GM21423 (cell line): Measurements from ENCODE around the gene ANXA6.

Experiments used
- ATAC-seq: cut with Tn5 transposase; IDR thresholded peaks from one replicate; pipeline ENCODE4 v1.9.1; 2021; ENCODE audit warnings: mild to moderate bottlenecking, moderate library complexity; ENCODE audit not compliant: unreplicated experiment

The ANXA6 gene

DNA sequence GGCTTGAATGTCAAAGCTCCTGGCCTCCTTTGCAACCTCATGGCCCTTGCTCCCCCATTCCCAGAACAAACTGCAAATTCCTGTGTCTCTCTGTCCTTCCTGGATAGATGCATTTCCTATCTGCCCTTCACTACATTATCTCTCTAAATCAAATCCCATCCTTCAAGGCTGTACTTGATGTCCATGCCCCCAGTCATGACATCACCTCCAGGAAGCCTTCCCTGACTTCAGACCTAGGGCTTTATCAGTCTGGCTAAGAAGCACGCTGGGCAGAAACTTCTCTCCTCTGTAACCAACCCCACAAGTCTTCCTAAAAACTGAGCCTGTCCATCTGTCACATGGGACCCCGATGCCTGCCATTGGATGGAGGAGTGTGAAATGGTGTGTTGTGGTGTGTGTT lies 51.1 kb downstream of the ANXA6 start:
- ATAC-seq = no peak

GRCh38 chr5:151106043-151106442 lies 51.5 kb downstream of the ANXA6 start:
- no peak for ATAC-seq

DNA sequence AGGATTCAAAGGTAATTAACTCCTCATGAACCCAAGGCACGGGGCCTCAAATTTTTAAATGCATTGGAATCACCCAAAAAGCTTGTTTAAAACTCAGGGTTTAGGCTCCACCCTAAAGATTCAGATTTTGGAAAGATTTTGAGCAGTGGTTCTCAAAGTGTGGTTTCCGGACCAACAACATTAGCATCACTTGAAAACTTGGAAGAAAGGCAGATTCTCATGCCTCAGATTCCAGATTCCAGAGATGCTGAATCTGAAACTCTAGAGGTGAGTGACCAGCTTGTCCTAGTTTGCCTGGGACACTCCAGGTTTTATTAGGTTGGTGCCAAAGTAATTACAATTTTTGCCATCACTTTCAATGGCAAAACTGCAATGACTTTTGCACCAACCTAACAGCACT lies 52.0 kb downstream of the ANXA6 start:
- ATAC-seq = no peak

GRCh38 chr5:151104795-151105194 lies 52.8 kb downstream of the ANXA6 start:
- no peak for ATAC-seq

- ATAC-seq = no peak
These were observed 55.8 kb downstream of the ANXA6 start for GRCh38 chr5:151101746-151102145.

- no peak for ATAC-seq
These were observed 56.4 kb downstream of the ANXA6 start for GRCh38 chr5:151101151-151101550.

GRCh38 chr5:151100681-151101080 lies 56.9 kb downstream of the ANXA6 start:
- ATAC-seq = no peak

DNA sequence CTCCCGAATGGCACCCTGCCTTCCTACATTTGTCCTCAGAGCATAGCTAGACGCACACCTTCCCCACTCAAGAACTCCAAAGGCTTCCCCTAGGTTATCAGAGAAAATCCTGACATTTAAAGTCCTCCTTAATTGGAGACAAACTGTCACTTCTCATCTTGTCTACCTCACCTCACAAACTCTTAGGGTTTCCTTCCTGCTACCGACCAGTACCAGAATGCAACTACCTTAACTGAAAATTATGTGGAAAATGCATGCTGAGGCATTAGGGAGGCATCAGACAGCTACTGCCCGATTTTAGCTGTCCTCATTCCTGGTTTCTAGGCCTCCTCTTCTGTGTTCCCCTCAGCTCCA lies 58.8 kb downstream of the ANXA6 start:
- no peak for ATAC-seq

DNA sequence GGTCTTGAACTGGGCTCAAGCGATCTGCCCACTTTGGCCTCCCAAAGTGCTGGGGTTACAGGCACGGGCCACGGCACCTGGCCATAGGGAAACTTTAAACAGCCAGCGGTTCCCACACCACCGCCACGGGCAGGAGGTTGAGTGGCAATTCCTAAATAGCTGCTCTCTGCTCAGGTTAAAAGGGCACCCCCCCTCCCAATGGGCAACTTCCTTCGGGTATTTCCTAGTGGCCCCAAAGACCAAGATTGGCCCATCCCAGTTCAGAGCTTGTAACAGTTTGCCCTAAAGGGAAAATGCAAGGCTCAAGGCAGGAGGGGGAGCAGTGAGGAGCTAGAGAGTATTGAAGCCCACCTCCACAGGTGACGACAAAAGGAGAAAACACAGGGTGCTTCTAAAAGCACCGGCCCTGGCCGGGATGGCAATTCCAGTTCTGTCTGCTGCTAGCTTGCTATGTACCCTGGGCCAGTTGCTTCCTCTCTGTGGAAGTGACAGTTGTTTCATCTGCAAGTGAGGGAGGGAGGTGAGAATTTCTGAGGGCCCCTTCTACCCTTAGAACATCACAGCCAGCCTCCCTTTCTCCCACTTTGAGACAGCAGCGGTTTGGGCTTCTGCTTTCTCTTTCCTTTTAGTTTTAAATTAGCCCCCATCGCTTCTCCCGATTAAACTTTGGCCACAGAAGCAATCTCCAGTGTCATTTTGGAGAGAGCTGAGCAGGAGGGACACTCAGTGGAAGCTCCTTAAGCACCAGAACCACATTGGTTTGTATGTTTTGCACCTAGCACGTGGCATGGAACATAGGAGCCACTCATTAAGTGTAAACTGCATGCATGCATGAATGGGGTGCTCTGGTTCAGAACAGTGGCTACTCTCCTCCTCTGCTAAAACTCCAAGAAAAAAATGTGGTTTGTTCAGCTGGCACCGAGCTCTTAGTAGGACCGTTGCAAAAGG lies 59.5 kb downstream of the ANXA6 start:
- ATAC-seq = peak; percentile 44

DNA sequence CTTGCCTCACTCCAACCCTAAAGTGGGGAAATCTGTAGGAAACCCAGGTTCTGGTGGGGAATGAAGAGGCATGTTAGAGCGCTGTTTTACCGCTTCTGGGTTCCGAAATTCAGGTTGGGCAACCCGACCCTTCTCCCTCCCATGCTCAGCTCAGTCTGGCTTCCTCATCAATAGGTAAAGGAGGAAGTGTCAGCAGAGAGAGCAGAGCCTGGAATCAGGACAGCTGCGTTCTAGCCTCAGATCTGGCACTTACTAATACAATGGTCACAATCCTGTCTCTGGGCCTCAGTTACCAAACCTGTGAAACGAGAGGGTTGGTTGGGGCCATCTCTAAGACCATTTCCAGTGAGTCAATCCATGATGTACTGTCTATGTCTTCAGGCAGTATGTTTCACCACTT lies 60.5 kb downstream of the ANXA6 start:
- no peak for ATAC-seq

GRCh38 chr5:151096001-151096373 lies 61.6 kb downstream of the ANXA6 start:
- no peak for ATAC-seq

DNA sequence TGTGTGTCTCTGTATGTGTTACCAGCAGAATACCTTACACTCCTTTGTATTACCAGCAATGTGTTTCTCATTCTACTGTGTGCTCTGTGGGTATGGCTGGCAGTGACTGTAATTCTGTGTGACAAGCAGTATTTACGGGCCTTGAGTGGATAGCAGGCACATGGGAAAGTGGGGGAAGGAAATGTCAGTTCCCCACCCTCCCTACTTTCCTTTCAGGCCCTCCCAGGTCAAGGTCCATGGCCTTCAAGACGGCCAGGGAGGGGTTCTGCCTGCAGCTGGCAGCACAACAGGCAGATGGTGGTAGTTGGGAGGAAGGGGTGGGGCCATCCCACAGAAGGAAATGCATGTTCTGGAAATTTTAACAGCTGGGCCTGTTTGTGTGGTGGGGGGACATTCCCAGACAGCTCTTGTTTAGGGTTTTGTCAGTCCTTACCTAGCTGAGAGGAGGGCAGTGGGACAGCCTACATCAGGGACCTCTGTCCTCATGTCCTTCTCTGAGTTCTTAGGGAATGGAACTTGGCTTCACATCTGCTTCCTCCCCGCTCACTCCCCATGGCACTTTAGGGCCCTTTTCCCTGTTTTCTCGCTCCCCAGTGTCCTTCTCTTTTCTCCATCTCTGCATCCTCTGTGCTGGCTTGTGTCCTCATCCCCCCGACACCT lies 62.1 kb downstream of the ANXA6 start:
- no peak for ATAC-seq

- no peak for ATAC-seq
These were observed 62.7 kb downstream of the ANXA6 start for GRCh38 chr5:151094852-151095245.

GRCh38 chr5:151094030-151094851 lies 63.3 kb downstream of the ANXA6 start:
- ATAC-seq = peak; percentile 62

DNA sequence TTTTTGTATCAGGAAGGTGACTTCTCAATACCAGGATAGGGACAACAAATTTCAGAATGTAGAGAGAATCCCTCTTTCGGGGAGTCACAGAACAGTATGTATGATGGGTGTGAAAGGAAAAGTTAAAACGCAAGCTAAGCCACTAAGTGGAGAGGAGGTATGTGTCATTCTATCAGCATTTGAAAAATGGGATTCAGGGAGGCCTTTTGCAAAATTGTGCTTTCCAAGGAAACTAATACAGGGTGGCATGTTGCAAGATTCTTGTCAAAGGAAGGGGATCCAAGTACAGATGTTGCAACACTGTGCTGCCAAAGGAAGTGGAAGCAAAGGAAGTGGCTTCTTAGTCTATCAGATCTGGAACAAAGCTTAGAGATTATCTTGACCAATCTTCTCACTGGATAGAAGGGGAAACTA lies 64.1 kb downstream of the ANXA6 start:
- peak; percentile 5 for ATAC-seq

- no peak for ATAC-seq
These were observed 64.8 kb downstream of the ANXA6 start for GRCh38 chr5:151092762-151093161.

- ATAC-seq = no peak
These were observed 67.9 kb downstream of the ANXA6 start for GRCh38 chr5:151089726-151090125.

- ATAC-seq = no peak
These were observed 68.6 kb downstream of the ANXA6 start for GRCh38 chr5:151088986-151089385.

DNA sequence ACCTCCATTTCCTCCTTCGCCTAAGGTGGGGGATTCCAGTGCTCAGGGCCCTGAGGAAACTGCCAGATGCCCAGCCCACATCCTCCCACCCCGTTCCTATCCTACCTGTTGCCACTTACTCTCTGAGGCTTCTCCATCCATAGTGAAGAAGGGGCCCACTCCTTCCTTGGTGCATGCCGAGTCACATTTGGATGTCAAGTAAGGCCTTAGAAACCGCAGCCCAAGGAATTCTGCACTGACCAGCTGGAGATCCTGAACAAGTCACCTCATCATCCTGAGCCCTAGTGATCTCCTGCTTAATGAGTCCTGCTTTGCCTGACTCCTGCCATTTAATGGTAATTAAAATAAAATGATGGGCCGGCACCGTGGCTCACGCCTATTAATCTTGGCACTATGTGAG lies 70.1 kb downstream of the ANXA6 start:
- no peak for ATAC-seq

DNA sequence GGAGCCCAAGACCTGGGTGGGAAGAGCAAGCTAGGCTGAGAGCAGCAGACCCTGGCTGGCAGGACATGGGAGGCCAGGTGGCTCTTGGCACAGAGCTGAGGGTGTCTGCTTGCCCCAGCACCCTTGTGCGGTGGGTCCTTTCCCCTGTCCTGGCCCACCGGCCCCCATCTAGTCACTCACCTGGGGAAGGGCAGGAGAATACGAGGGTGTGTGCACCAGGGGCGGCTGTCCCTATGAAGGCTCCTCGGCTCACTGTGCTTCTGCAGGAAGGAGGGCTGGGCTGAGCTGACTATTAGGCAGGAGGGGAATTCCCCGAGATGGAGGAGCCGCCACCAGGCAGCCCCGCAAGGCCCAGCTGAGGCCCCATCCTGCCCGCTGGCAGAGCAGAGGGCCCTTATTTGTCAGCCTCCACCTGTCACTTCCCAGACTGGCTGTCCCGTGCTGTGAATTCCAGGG lies 70.6 kb downstream of the ANXA6 start:
- ATAC-seq = peak; percentile 76

DNA sequence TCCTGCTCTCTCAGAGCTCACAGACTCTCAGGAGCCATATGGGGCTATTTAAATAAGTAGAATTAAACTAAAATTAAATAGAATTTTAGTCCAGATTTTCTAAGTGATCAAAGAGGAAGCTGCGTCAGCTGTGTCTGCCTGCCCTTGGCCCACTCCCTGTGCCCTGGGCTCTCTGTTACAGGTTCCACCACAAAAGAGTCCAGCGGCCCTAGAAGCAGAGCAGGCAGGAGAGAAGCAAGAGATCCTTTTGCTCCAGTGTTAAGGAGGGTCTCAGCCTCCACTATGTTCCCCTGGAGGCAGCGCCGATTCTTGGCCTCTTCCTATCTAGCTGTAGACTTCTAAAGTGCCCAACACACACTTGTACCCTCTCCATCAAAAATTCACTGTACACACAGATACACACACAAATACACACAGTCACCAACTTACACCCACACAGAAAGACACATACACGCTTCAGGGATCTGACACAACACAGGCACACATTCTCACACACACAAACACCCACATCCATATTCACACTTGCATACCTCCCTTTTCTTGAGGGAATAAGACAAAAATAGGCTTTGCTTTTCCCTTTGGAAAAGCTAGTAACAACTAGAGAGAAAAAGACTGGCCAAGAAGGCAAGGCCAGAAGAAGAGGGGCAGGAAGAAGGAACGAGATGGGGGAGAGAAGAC lies 71.2 kb downstream of the ANXA6 start:
- no peak for ATAC-seq
